HepG2 (cell line): ENCODE data around the gene DUSP5.

Source experiments
- ATF2 ChIP-seq: sonication (generic); formaldehyde crosslinking; IDR thresholded peaks from 2 replicates; pipeline ENCODE4 v1.4.0; 2020; ENCODE audit warnings: missing genetic modification reagents
- CTCF ChIP-seq: sonication (generic); formaldehyde crosslinking; IDR thresholded peaks from 2 replicates; pipeline ENCODE4 v1.5.0; 2020; ENCODE audit warnings: mild to moderate bottlenecking, missing genetic modification reagents, moderate library complexity
- FOXK1 ChIP-seq: sonication (generic); formaldehyde crosslinking; IDR thresholded peaks from 2 replicates; pipeline ENCODE4 v1.4.0; 2020; ENCODE audit warnings: low read depth, missing genetic modification reagents, borderline replicate concordance
- FOXK2 ChIP-seq: fragments of 450-650 bp; IDR thresholded peaks from 2 replicates; pipeline ENCODE4 v1.6.1; 2016
- MEIS1 ChIP-seq: sonication (generic); formaldehyde crosslinking; IDR thresholded peaks from 2 replicates; pipeline ENCODE4 v1.9.0; 2021; ENCODE audit warnings: mild to moderate bottlenecking, missing genetic modification reagents, moderate library complexity, borderline replicate concordance
- POLR2A ChIP-seq, 2 experiments: IDR thresholded peaks; 2 replicates each; pipeline ENCODE4 v1.6.1; 2011; ENCODE audit warnings: low read depth in 2 of 2, low read length in 2 of 2, mild to moderate bottlenecking in 1 of 2, moderate library complexity in 1 of 2; ENCODE audit not compliant: insufficient read depth in 1 of 2
- POLR2AphosphoS5 ChIP-seq: IDR thresholded peaks from 2 replicates; pipeline ENCODE4 v1.6.1; 2012; ENCODE audit warnings: low read depth, low read length
- SMAD1 ChIP-seq: sonication (generic); formaldehyde crosslinking; IDR thresholded peaks from 2 replicates; pipeline ENCODE4 v1.4.0; 2020; ENCODE audit warnings: missing genetic modification reagents, low read depth, mild to moderate bottlenecking, borderline replicate concordance
- TARDBP ChIP-seq: sonication (generic); formaldehyde crosslinking; IDR thresholded peaks from 2 replicates; pipeline ENCODE4 v1.8.0; 2022; ENCODE audit warnings: mild to moderate bottlenecking, missing genetic modification reagents
- ZKSCAN8 ChIP-seq: IDR thresholded peaks from 2 replicates; pipeline ENCODE4 v1.6.1; 2016; ENCODE audit warnings: borderline replicate concordance, missing genetic modification reagents, missing compliant biosample characterization

GRCh38 chr10:110474826-110475225 is 22.9 kb upstream of the DUSP5 start:
- TF ChIP-seq POLR2A (IDR thresholded peaks at IDR 0.05; ENCODE audit: insufficient read depth in 1 of 2, low read depth in 2 of 2, low read length in 2 of 2) (no peak), POLR2AphosphoS5 (no peak), ATF2 (CRISPR knock-in tag) (no peak), MEIS1 (CRISPR knock-in tag) (no peak), SMAD1 (CRISPR knock-in tag) (no peak), CTCF (CRISPR knock-in tag) (no peak), FOXK2 (no peak), FOXK1 (CRISPR knock-in tag) (no peak), TARDBP (CRISPR knock-in tag) (no peak), ZKSCAN8 (CRISPR knock-in tag) (no peak)
